Testis (tissue), 3 donors: ENCODE measurements around the gene PTGER4. TPM values are rescaled to one million over a fixed set of nuclear protein-coding genes. Genes with fewer than 3 reads are reported as not detected.
"Not testable (repeated sequence)": the region's sequence is repeated elsewhere in the genome, so short reads cannot be mapped to it uniquely, and the experiment has no call there.

Experiments
- DNase-seq: peaks from one replicate; pipeline ENCODE4 v3.0.0-alpha.2; 2019
- H3K27ac ChIP-seq, 2 donors: fragments of 200-600 bp; sonication (generic); one replicate each; pipeline ENCODE4 v1.5.1; 2019
- H3K27me3 ChIP-seq: fragments of 200-600 bp; sonication (generic); one replicate; pipeline ENCODE4 v1.5.1; 2019
- H3K36me3 ChIP-seq: fragments of 200-600 bp; sonication (generic); one replicate; pipeline ENCODE4 v1.5.1; 2017; ENCODE audit warnings: low read depth; ENCODE audit errors: missing control alignments
- H3K4me1 ChIP-seq: fragments of 200-600 bp; sonication (generic); one replicate; pipeline ENCODE4 v1.5.1; 2019
- H3K4me3 ChIP-seq, 2 donors: fragments of 200-600 bp; sonication (generic); one replicate each; pipeline ENCODE4 v1.5.1; 2017 to 2019
- H3K9me3 ChIP-seq: fragments of 200-600 bp; sonication (generic); one replicate; pipeline ENCODE4 v1.5.1; 2017
- POLR2A ChIP-seq: fragments of 450-650 bp; IDR thresholded peaks from one replicate; pipeline ENCODE4 v1.6.1; 2017; ENCODE audit warnings: antibody characterized with exemption, mild to moderate bottlenecking, moderate library complexity
- WGBS, 2 donors: methylation state at CpG; one replicate each; pipeline ENCODE4 v1.1.5; 2018; 5-methylcytosine and 5-hydroxymethylcytosine counted together
- intact Hi-C: fragments of 100-400 bp; cut with DNase I; formaldehyde crosslinking; loops from one replicate; pipeline ENCODE4 v1.15.1; 2023; ENCODE audit warnings: low total_unique reads
- polyA plus RNA-seq: library from polyadenylated mRNA; stranded (reverse); fragments of 350-450 nt; fragmentation: Illumina TruSeq; extraction: RNeasy Lipid Tissue Mini Kit (QIAGEN cat#74804); gene quantifications from one replicate; pipeline ENCODE4 v1.2.3, GENCODE V29; 2014; ENCODE audit warnings: low read depth, low replicate concordance; ENCODE audit not compliant: insufficient read depth
- total RNA-seq, 2 donors: library from RNA; depleted of rRNA; stranded (reverse); fragments of >200 nt; gene quantifications; one replicate each; pipeline ENCODE4 v1.2.3, GENCODE V29; 2016
- TF ChIP-seq, protein P1 (sequence below), 3 experiments: fragments of 450-650 bp in 2 of 3; fragments of 200-600 bp in 1 of 3; sonication (generic) in 1 of 3; IDR thresholded peaks; one replicate each; pipeline ENCODE4 v1.5.1; 2016 to 2019; ENCODE audit warnings: antibody characterized with exemption in 3 of 3, mild to moderate bottlenecking in 2 of 3, moderate library complexity in 1 of 3

The PTGER4 gene
- total and polyA plus RNA-seq, 3 donors from 2014 or later, result 8.7 to 10.4 (median 10.1) TPM

DNA sequence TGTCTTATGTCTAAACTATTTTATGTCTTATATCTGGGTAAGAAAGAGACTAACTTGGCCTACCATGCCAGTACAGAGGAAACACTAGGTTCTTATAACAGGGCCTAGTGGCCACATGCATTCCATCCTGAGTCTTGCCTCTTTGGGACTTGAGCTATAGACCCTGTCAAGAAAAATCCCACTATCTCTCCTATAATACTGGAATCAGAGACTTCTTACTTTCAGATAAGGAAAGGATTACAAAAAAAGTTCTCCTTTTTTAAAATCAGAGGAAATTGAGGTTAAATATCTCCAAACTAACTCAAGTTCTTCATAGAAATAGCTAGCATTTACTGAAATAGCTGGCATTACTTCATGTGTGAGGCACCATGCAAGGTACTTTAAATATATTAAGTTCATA lies 34.3 kb downstream of the PTGER4 start:
- Histone ChIP-seq H3K27ac (no peak overlapping the region), H3K4me1 (no peaks in the 10 kb centered on the region), H3K9me3 (no peaks in the 10 kb centered on the region), H3K27me3 (no peaks in the 10 kb centered on the region), H3K36me3 (no peaks in the 10 kb centered on the region), H3K4me3 (no peak overlapping the region)
- DNase-seq, result no peak
- TF ChIP-seq, protein P1, sequence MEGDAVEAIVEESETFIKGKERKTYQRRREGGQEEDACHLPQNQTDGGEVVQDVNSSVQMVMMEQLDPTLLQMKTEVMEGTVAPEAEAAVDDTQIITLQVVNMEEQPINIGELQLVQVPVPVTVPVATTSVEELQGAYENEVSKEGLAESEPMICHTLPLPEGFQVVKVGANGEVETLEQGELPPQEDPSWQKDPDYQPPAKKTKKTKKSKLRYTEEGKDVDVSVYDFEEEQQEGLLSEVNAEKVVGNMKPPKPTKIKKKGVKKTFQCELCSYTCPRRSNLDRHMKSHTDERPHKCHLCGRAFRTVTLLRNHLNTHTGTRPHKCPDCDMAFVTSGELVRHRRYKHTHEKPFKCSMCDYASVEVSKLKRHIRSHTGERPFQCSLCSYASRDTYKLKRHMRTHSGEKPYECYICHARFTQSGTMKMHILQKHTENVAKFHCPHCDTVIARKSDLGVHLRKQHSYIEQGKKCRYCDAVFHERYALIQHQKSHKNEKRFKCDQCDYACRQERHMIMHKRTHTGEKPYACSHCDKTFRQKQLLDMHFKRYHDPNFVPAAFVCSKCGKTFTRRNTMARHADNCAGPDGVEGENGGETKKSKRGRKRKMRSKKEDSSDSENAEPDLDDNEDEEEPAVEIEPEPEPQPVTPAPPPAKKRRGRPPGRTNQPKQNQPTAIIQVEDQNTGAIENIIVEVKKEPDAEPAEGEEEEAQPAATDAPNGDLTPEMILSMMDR (IDR thresholded peaks at IDR 0.05), result no peak
- no peak for TF ChIP-seq POLR2A
- intact Hi-C loops, result no loop called here

DNA sequence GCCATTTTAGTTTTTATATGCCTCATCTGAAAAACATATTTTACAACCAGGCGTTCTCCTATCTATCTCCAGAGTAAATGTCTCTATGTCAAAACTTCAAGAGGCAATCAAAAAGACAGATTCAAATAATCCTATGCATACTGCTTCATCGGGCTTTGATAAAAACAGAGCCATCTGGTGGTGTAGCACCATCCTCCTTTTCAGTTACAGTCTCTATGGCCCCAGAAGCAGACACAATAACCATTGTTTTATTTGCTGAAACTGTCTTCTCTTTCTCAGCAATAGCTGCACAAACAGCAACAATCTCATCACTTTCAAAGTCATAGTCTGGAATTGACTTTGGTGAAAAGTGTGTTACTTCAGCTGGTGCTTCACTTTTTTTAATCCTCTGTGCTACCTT lies 36.3 kb downstream of the PTGER4 start:
- no peak overlapping the region for H3K4me3 ChIP-seq
- no peaks in the 10 kb centered on the region for H3K27me3 ChIP-seq
- TF ChIP-seq, protein P1 (IDR thresholded peaks at IDR 0.05), result no peak
- no peak for TF ChIP-seq POLR2A
- no peak overlapping the region for H3K27ac ChIP-seq
- WGBS, 2 donors, result 39 to 87% methylated on average over 2 of the region's 2 CpGs
- intact Hi-C loops, result no loop called here
- no peaks in the 10 kb centered on the region for H3K36me3 ChIP-seq
- no peak for DNase-seq
- H3K4me1 ChIP-seq, result no peaks in the 10 kb centered on the region
- no peaks in the 10 kb centered on the region for H3K9me3 ChIP-seq

DNA sequence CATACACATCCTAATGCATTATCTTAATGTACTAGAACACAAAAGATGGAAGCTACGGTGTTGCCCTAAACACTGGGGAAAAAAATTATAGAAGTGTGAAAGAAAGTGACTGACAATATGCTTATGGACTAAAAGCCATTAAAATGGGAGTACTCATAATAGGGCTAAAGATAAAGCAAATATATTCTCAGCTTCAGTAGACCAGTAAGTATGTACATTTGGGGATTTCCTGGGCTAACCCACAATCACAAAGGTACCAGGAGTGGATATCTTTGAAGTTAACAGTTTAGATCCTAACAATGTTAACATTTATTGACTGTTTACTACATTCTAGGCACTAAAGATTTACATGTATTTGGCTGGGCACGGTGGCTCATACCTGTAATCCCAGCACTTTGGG lies 36.9 kb downstream of the PTGER4 start:
- no peaks in the 10 kb centered on the region for H3K4me1 ChIP-seq

DNA sequence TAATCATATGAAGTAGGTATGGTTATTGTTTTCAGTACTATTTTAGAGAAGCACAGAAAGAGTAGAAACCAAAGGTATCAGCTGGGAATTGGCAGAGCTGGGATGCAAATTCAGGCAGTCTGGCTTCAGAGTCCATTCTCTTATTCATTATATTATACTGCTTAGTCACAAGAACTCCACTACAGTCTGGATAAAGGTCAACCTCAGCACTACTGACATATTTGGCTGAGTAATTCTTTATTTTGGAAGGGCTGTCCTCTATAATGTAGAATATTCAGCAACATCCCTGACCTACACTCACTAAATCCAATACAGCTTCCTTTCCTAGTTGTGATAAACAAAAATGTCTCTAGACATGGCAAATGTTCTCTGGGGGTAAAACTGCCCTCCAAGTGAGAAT lies 37.6 kb downstream of the PTGER4 start:
- Histone ChIP-seq H3K36me3 (no peaks in the 10 kb centered on the region), H3K27ac (no peak overlapping the region), H3K9me3 (no peaks in the 10 kb centered on the region), H3K27me3 (no peaks in the 10 kb centered on the region), H3K4me1 (no peaks in the 10 kb centered on the region), H3K4me3 (no peak overlapping the region)
- TF ChIP-seq, protein P1 (IDR thresholded peaks at IDR 0.05), result no peak
- no peak for TF ChIP-seq POLR2A
- DNase-seq, result no peak
- intact Hi-C loops, result no loop called here

More for the DNA sequence above, 36.9 kb downstream of the PTGER4 start:
- H3K27me3 ChIP-seq, result no peaks in the 10 kb centered on the region
- intact Hi-C loops, result no loop called here
- H3K27ac ChIP-seq, result no peak overlapping the region
- 81 to 93% methylated on average over 2 of the region's 2 CpGs for WGBS, 2 donors
- no peak for DNase-seq
- H3K36me3 ChIP-seq, result no peaks in the 10 kb centered on the region
- H3K4me3 ChIP-seq, result no peak overlapping the region
- H3K9me3 ChIP-seq, result no peaks in the 10 kb centered on the region
- TF ChIP-seq POLR2A, result no peak
- TF ChIP-seq, protein P1 (IDR thresholded peaks at IDR 0.05), result no peak

DNA sequence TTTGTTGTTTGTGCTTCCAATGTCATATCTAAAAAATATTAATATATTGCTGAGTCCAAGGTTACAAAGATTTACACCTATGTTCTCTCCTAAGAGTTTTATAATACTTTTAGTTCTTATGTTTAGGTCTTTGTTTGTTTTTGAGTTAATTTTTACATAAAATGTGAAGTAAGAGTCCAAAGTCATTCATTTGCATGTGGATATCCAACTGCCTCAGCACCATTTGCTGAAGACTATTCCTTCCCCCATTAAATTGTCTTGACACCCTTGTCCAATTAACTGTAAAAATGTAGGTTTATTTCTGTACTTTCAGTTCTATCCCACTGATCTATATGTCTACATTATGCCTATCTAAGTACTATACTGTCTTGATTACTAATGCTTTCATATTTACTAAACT lies 40.4 kb downstream of the PTGER4 start:
- Histone ChIP-seq H3K27me3 (no peaks in the 10 kb centered on the region), H3K27ac (no peak overlapping the region), H3K4me1 (no peaks in the 10 kb centered on the region), H3K36me3 (no peaks in the 10 kb centered on the region), H3K9me3 (no peaks in the 10 kb centered on the region), H3K4me3 (no peak overlapping the region)
- DNase-seq, result no peak
- no peak for TF ChIP-seq POLR2A
- TF ChIP-seq, protein P1 (IDR thresholded peaks at IDR 0.05), result no peak
- intact Hi-C loops, result no loop called here

DNA sequence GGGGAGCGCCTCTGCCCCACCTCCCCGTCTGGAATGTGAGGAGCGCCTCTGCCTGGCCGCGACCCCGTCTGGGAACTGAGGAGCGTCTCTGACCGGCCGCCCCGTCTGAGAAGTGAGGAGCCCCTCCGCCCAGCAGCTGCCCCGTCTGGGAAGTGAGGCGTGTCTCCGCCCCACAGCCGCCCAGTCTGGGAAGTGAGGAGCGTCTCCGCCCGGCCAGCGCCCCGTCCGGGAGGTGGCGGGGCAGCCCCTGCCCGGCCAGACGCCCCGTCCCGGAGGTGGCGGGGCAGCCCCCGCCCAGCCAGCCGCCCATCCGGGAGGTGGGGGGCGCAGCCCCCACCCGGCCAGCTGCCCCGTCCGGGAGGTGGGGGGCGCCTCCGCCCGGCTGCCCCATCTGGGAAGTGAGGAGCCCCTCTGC lies 42.8 kb downstream of the PTGER4 start:
- not testable (repeated sequence) for H3K9me3 ChIP-seq, H3K36me3 ChIP-seq
- WGBS, 2 donors, result 82 to 83% methylated on average over 3 to 37 of the region's 37 CpGs

More for the DNA sequence above, 42.8 kb downstream of the PTGER4 start:
- H3K27me3 ChIP-seq, DNase-seq, intact Hi-C loops, H3K27ac ChIP-seq, H3K4me1 ChIP-seq: not testable (repeated sequence)
- H3K4me3 ChIP-seq, result peak overlapping the region in 1 of 2 donors; percentile 38
